ENCODE results near the gene EVC2.

DNA sequence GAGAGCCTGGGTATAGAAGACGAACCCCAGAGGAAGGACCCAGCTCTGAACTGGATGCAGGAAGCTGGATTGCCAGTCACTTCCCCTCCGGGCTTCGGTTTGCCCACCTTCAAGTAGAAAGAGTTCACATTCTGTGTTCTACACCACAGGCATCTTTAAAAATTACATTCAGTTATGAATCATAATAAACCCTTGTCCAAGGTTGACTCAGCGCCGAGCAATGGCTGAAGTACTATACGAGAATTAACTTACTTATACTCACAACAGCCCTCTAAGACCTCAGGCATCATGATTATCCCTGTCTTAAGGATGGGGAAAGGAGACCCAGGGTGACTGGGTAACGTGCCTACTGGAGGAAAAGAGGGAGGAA is 72.5 kb downstream of the EVC2 start:
- TF ChIP-seq CTCF (CRISPR knock-in tag; IDR thresholded peaks at IDR 0.05) (no peak), EP300 (IDR thresholded peaks at IDR 0.05; ENCODE audit: low read depth in 2 of 2, low read length in 2 of 2) (no peak), EP300 (CRISPR knock-in tag; IDR thresholded peaks at IDR 0.05; ENCODE audit: borderline replicate concordance) (no peak), KDM3A (CRISPR knock-in tag; IDR thresholded peaks at IDR 0.05; ENCODE audit: low read depth) (no peak), MYC (CRISPR knock-in tag; IDR thresholded peaks at IDR 0.05; ENCODE audit: borderline replicate concordance) (no peak), ATF7 (IDR thresholded peaks at IDR 0.05) (no peak), ATF7 (CRISPR knock-in tag; IDR thresholded peaks at IDR 0.05) (no peak)
